Stimulated activated CD4-positive, alpha-beta T cell treated with anti-CD3 and anti-CD28 coated beads, Interleukin-2, amount 100 ng/mL, for 48 hours (primary cell): Measurements from ENCODE around the gene UTP14C.
"Not testable (repeated sequence)": the region's sequence is repeated elsewhere in the genome, so short reads cannot be mapped to it uniquely, and the experiment has no call there.

Experiments
- DNase-seq, 2 donors: peaks; one replicate each; pipeline ENCODE4 v3.0.0-alpha.2; 2020

Gene UTP14C, protein sequence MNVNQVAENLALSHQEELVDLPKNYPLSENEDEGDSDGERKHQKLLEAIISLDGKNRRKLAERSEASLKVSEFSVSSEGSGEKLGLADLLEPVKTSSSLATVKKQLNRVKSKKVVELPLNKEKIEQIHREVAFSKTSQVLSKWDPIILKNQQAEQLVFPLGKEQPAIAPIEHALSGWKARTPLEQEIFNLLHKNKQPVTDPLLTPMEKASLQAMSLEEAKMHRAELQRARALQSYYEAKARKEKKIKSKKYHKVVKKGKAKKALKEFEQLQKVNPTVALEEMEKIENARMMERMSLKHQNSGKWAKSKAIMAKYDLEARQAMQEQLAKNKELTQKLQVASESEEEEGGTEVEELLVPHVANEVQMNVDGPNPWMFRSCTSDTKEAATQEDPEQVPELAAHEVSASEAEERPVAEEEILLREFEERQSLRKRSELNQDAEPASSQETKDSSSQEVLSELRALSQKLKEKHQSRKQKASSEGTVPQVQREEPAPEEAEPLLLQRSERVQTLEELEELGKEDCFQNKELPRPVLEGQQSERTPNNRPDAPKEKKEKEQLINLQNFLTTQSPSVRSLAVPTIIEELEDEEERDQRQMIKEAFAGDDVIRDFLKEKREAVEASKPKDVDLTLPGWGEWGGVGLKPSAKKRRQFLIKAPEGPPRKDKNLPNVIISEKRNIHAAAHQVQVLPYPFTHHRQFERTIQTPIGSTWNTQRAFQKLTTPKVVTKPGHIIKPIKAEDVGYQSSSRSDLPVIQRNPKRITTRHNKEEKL

DNA sequence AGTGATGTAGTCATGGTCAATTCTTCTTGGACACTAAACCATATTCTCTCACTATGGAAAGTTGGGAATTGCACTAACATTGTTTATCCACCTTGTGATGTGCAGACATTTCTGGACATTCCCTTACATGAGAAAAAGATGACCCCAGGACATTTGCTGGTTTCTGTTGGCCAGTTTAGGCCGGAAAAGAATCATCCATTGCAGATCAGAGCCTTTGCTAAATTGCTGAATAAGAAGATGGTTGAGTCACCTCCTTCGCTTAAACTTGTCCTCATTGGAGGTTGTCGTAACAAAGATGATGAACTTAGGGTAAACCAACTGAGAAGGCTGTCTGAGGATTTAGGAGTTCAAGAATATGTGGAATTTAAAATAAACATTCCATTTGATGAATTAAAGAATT is at the start of gene UTP14C:
TSS of gene UTP14C (plus strand) at position 211 of the 400 bp plus-strand sequence. CDS start 4,114 bp downstream, outside the sequence.
- no peak for DNase-seq

DNA sequence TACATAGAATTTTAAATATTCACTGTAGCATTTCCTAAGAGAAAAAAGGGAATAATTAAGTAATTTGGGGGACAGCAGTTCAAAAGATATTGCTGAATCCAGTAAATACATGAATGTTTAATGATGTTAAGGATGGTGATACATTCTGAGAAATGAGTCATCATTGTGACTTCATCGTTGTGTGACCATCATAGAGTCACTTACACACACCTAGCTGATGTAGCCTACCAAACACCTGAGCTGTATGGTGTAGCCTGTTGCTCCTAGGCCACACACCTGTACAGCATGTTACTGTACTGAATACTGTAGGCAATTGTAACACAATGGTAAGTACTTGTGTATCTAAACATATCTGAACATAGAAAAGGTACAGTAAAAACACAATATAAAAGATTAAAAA is 48.1 kb upstream of the UTP14C start:
- no peak for DNase-seq

DNA sequence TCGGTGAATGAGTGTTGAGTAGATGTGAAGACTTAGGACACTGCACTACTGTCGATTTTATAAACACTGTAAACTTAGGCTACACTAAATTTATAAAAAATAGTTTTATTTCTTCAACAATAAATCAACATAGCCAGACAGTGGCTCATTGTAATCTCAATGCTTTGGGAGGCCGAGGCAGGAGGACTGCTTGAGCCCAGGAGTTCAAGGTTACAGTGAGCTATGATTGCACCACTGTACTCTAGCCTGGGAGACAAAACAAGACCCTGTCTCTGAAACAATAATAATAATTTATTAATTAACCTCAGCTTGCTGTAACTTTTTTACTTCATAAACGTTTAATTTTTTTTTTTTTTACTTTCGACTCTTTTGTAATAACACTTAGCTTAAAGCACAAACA is 47.6 kb upstream of the UTP14C start:
- no peak for DNase-seq

DNA sequence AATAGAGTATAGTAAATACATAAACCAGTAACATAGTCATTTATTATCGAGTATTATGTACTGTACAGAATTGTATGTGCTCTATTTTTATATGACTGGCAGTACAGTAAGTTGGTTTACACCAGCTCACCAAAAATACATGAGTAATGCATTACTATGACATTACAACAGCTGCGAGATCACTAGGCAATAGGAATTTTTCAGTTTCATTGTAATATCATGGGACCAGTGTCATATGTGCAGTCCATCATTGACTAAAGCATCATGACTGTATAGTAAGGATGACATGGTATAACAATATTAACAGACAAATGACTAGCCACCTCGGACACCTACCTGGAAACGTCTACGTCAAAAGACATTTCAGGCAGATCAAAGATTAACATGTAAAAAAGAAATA is 46.9 kb upstream of the UTP14C start:
- DNase-seq: no peak

DNA sequence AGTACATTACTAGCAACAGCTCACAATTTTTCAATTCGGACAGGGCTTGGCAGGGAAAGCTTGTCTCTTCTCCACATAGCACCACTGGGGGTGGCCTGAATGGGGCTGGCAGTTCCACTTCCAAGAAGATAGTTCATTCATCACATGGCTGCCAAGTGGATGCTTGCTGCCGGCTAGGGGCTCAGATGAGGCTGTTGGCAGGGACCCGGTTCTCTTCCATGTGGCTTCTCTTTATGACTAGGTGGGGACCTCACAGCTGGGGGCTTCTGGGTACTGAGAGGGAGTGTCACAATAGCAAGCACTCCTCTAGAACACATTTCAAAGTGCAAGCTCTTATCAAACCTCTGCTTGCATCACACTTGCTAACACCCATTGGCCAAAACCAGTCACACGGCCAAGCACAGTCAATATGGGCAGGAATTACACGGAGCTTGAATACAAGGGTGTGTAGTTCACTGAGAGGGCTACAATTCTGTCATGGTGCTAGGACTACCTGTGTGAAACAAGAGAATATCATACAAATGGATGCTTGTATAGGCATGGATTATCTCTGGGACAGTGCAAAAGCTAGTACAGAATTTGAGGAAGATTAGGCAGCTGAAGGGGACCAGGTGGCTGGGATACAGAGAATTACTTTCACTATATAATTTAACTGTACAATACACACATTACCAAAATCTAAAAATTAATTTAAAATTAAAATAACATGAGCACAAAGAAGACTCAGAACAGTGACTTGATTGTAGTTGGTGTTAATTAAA is 45.5 kb upstream of the UTP14C start:
- DNase-seq: no peak

DNA sequence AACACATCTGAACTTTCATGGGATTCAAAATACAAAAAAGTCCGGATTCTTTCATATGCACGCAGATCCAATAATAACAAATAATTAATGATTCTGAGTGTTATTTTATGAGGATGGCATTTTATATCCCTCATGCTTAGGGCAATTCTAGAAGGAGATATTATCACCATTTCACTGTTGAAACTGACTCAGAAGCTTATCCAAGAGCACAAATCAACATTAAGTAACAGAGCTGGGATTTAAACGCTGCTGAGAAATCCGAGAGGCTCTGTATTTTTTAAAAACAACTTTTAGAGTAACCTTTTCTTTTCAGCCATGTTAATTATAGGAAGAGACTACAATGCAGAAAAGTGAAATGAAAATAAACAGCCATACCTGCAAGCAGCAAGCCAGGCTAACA is 43.6 kb upstream of the UTP14C start:
- DNase-seq: no peak

DNA sequence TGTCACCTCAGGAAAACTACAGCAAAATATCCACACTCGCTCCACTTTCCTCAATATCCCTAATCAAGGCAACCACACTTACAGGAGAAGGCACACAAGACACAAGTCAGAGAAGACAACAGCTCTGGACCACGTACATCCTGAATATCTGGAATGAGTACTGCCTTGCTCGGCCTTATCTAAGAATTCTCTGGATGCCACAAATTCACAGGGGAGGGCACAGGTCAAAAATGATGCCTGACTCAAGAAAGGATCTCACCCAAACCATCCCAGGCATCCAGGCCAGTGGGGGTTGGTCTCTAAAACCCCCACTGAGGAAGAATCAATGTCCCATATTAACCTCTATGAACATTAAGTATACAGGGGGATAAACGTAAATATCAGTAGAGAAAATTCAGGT is 43.1 kb upstream of the UTP14C start:
- no peak for DNase-seq

DNA sequence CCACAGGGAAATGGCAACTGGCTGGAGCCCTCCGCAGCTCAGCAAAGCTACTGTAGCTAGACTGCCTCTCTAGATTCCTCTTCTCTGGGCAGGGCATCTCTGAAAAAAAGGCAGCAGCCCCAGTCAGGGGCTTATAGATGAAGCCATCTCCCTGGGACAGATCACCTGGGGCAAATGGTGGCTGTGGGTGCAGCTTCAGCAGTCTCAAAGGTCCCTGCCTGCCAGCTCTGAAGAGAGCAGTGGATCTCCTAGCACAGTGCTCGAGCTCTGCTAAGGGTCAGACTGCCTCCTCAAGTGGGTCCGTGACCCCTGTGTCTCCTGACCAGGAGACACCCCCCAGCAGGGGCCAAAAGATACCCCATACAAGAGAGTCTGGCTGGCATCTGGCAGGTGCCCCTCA is 41.2 kb upstream of the UTP14C start:
- not testable (repeated sequence) for DNase-seq

DNA sequence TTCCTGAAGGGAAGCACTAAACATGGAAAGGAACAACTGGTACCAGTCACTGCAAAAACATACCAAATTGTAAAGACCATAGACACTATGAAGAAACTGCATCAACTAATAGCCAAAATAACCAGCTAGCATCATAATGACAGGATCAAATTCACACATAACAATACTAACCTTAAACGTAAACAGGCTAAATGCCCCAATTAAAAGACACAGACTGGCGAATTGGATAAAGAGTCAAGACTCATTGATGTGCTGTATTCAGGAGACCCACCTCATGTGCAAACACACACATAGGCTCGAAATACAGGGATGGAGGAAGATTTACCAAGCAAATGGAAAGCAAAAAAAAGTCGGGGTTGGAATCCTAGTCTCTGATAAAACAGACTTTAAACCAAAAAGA is 39.6 kb upstream of the UTP14C start:
- not testable (repeated sequence) for DNase-seq

DNA sequence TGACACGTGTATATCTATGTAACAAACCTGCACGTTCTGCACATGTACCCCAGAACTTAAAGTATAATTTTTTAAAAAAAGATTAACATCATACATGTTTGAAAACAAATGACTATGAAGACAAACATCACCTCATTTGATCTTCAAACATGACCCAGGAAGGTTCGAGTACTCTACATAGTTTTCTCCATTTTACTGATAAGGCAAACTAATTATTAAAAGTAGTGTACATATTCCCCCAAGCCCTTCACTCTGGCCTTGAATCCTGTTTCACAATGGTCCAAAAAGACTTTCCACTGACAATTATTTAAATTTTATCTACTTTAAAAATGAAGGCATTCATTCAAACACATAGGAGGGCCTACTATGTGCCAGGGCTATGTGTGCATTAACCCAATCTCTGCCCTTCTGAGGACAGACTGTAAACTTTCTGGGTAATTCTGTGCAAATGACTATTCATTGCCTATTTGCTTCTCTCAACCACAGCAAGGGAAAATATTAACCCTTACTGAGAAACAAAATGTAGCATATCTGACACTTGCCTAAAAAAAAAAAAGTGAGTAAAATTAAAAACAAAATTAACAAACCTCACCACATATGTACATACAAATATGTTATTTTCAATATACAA is 35.4 kb upstream of the UTP14C start:
- DNase-seq: no peak

DNA sequence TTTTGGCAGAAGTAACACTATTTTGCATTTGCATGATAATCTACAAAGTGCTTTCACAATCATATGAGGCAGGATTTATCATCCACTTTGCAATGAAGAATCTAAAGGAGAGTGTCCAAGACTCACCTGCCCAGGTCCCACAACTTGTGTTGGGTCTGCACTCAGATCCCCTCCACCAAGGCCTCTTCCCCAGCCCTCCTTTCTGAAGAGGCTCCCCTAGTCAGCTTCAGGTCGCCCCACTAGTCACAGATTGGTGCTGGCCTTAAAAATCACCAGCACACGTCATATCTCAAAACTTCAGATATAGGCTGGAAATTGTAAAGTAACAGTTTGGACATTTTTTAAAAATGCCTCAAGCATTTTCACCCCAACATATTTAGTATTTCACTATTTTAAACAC is 30.8 kb upstream of the UTP14C start:
- DNase-seq: no peak

DNA sequence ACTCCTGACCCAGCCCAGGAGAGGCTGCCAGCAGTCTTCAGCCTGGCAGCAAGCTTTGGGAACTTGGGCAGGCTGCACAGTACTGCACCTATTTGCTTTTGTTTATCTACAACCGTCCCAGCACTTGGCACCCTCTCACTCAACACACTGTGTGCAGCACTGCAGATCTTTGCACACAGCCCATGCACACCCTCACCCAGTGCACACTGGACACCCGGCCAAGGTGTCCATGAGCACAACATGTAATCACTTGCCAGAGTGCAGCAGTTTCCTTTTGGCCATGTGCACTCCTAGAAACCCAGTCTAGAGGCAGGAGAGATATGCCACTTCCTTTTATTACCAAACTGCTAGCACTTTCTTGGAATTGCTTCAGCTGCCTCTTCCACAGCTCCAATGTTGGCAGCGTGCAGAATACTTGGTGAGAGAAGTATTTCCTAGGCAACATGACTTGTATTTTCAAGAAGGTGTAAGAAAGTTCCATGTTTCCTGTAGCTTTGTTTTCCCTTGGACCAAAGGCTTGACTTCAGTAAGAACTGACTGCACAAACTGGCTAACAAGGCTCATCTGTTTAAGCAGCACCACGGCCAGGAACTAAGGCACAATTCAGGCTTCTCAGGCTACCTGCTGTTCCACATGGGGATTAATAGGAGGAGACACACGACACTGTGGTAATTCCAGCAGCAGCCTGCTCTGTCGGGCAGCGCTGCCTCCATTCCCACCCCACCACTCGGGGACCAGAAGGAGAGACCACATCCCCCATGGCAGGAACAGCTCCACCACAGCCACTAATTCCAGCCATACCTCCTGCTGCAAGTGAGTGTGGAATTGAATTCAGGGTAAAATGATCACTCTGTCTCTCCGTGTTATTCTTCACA is 28.6 kb upstream of the UTP14C start:
- no peak for DNase-seq

DNA sequence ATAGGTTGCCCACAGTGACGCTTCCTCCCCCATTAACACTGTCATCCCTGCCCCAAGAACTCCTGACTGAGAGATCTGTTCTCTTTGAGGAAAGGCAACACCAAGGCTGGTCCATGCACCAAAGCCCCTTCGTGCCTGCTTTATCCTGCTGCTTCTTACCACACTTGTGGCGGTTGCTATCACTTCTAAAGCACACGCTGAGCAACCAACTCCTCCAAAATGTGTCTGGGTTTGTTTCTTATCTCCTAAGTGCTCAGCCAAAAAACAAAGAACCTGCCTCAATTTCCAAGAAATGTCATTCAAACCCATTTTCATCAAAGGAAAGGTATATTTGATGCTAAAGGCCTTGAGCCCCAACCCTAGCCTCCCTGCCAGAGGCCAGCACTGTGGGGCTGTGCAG is 27.9 kb upstream of the UTP14C start:
- no peak for DNase-seq

DNA sequence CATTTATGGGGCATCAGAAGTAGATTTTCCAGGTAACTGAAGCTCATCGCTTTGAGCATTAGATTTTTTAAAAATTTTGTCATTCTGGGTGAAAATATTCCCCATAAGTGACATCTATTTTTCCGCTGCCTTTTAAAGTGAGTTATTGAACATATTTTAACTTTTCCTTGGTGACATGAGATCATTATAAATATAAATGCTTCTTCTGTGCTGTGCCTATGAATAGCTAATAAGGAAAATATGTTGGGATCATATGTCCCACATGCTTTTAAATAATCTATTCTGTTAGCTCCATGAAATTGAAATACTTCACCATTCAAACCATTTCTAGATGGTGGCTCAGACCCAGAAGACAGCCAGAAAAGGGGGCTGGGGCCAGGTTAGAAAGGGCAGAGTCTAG is 27.3 kb upstream of the UTP14C start:
- no peak for DNase-seq

DNA sequence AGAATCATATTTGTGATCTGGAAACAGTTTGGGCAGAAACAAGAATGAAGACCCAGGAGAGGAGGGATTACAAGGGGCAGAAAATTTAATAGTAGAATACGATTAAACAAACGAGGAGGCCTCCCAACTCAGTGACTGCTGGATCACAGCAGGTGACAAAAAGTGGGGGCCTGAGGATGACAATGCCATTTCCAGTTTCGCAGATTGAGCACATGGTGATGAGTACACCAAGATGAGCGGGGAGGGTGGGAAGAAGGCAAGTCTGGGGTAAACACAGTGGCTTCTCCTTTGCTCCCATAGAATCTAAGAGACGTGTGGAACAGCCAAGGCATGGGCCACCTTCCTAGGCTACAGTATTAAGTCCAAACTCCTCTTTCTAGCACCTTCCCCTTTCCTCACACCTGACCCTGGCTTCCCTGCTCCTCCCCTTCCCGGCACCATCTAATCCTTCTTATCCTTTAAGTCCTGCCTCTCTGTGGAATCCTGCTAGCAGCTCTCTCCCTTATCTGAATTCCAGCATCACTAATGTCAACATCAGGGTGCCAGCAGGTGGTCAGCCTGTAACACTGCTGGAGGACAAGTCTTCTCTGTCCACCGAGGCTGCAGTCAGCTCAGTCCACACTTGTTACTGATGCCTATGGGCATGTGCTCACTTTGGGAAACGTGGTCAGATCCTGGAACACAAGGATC is 26.7 kb upstream of the UTP14C start:
- no peak for DNase-seq

DNA sequence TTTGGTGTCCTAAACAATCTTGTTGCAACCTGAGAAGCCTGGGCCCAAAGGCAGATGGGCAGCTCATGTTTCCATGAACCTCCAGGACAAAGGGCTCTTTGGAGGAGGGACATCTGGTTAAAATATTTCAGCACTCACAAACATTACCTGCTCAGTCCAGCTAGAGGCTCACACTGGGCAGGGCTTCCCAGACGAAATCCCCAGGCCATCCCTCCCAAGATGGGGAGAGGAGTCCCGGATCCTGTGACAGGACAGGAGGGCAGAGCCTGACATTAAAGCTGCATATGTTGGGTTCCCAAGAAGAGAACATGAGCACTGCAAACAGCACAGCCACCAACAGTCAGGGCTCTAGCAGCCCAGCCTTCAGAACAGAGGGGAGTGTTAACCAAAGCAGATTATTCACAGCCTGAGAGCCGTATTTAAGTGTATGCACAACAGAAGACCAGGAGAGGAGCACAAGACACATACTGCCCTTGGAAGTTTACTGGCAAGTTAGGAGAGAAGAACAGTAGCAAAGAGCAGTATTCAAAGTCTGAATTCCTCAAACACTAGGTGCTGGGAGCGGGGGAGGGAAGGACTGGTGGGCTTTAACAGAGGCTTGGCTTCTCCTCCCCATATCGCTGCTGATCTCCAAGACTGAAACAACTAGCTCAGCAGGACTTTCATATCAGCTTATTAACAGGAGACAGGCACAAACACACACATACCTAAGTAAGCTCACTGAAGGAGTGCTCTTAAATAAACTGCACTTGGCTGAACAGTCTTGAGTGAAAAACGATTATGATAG is 25.6 kb upstream of the UTP14C start:
- DNase-seq: no peak

DNA sequence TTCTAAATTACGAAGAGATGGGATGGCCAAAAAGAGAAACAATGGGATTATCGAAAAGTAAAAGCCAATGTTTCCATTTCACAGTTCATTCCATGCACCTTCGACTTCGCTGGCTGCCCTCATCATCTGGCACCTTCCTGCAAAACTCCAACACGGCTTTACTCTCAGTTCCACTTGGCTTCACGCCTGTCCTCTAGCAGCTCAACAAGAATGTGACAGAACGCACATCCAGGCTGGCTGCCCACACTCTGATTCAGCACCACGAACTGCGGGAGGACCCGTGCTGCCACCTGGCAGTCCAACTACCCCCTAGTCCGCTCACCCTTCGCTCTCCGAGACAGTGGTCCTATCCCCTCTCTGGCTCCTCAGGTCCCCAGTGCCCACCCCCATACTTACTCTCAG is 25.0 kb upstream of the UTP14C start:
- no peak for DNase-seq

DNA sequence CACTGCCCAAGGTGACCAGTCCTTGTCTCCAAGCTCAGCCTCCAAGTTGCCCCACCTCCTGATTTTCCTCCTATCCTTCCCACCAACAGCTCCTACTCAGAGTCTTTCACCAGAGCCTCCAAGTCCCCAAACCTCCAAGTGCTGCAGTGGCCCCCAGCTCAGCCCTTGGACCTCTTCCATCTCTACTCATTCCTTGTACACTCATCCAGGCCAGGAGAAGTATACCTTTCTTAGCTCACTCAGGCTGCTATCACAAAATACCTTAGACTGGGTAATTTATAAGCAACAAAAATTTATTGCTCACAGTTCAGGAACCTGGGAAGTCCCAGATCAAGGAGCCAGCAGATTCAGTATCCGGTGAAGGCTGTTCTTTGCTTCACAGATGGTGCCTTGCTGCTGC is 24.6 kb upstream of the UTP14C start:
- DNase-seq: no peak

DNA sequence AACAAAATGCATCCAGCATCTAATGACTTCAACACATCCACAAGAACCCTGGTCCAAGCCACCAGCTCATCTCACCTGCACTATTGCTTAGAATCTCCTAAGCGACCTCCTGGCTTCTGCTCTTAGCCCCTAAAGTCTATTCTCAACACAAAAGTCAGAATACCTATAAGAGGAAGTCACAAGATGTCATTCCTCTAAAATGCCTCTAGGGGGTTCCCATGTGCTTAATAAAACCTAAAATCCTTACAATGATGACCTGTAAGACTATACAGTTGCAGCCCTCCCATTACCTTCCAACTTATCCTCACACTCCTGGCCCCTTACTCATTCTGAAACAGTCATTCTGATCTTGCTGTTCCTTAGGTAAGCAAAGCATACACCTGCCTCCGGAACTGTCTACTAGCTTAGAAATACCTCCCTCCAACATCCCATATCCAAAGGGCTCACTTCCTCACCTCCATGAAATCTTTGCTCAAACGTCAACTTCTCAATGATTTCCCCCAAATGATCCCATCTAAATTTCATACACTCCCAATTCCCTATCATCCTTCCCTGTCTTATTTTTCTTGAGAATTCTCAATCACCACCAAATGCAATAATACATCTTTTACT is 23.3 kb upstream of the UTP14C start:
- DNase-seq: no peak

DNA sequence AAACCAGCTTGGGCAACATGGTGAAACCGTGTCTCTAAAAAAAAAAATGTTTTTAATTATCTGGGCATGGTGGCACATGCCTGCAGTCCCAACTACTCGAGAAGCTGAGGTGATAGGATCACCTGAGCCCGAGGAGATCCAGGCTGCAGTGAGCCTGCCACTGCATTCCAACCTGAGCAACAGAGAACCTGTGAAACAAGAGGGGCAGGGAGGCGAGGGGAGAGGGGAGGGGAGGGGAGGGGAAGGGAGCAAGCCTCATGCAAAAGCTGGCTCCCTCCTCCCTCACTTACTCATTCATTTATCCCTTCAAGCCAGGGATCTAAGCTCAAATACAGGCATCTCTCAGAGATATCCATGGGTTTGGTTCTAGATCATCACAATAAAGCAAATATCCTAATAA is 22.1 kb upstream of the UTP14C start:
- DNase-seq: no peak
